NAMALWA (cell line): ENCODE results near the gene B3GNT7.
"Not testable (repeated sequence)": the region's sequence is repeated elsewhere in the genome, so short reads cannot be mapped to it uniquely, and the experiment has no call there.

Source experiments
- DNase-seq: peaks from one replicate; pipeline ENCODE4 v3.0.0-alpha.2; 2015; ENCODE audit warnings: low spot score

B3GNT7 gene

DNA sequence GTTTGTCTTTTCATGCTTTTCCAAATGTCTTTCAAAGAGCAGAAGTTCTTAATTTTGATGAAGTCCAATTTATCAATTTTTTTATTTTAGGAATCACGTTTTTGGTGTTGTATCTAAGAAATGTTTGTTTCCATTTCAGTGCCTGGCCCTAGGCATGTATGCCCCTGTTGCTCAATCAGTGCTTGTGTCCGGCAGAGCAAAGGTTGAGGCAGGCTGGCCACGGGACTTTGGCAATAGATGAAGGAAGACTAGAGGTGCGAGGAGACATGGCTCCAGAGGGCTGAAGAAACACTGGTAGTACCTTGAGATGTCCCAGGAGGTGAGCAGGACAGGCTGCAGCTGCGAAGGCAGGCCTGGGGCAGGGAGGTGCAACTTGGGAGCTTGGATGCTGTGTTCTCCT, 10.1 kb upstream of the B3GNT7 start:
- no peak for DNase-seq

DNA sequence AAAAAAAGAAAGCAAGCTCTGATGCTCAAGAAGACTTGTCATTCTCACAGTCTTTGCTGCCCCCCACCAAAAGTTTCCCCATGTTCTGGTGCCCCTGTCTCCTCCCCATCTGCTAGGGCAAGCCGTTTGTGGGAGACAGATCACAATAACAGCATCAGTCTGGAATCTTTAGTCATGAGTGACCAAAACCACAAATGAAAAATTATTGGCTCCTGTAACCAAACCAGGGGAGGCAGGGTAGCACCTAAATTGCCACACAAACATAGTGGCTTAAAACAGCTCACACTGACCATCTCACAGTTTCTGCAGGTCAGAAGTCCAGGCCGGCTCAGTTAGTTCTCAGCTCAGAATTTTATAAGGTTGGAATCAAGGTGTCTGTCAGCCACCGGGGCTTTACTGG, 9.1 kb upstream of the B3GNT7 start:
- no peak for DNase-seq

DNA sequence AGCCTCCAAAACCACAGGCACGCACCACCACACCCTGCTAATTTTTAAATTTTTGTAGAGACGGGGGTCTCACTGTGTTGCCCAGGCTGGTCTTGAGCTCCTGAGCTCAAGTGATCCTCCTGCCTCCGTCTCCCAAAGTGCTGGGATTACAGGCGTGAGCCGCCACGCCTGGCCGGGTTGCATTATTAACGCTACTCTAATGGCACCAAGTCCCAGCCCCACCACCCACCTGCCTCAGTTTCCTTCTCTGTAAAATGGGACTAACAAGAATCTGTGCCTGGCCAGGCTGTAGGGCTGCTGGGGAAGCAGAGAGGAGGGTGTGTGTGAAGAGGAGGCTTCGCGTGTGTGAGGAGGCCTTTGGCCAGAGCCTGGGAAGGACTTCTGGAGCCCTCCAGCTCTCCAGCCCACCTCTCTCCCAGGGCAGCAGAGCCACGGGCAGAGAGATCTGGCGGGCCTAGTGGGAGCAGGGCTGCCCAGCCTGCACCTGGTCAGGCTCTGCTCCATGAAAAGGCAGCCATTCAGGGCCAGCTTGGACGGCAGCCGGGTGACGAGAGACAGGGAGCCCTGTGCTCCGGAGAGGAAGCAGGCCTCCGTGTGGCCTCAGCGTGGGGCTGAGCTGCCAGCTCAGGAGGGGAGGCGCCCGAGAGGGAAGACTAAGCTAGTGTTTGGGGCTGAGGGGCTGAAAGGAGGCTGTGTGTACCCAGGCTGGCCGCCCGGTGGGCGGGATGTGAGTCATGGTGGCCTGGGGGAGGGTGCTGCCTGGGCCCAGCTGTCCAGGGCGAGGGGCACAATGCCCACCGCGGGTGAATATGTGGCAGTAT, 7.4 kb upstream of the B3GNT7 start:
- no peak for DNase-seq

DNA sequence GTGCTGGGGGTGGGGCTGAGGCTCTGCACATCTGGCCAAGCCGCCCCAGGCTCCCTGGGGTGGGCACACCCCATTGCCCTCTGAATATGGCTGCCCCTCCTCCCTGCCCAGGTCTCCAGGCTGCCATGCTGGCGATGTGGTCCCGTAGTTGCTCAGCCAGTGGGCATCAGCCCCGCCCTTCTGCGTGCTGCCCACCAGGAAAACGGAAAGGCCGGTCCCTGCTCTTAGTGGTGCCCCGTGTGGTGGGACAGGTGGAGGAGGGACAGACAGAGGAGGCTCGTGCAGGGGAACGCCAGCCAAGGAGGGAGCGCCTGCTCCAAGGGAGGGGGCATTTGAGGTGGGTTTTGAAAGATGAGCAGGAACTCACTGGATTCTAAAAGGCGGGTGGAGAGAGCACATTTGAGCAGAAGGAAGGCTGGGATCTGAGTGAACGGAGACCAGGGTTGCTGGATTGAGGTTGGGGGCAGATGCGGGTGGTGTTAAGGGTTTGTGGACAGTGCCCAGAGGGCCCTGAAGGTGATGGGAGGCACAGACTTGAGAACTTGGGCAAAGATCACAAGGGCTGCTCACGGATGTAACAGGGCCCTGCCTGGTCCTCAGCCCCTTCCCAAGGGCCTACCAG, 6.7 kb upstream of the B3GNT7 start:
- no peak for DNase-seq

DNA sequence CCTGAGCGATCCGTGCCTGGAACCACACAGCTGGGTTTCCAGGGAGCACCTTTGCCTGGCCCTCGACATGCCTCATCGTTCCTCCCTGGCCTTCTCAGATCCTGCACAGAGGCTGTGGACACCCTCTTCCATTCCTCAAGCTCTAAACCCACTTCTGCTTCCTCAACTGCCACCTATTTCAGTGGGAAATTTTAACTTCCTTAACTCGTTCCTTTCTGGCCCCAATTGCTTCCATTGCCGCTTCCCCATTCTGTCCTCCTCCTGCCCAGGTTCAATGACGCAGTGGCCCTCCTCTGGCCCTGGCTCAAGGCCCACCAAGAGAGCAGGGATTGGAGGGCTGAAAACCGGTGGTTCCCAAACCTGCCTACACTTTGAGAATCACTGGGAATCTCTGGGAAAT, 4.8 kb upstream of the B3GNT7 start:
- DNase-seq: no peak

DNA sequence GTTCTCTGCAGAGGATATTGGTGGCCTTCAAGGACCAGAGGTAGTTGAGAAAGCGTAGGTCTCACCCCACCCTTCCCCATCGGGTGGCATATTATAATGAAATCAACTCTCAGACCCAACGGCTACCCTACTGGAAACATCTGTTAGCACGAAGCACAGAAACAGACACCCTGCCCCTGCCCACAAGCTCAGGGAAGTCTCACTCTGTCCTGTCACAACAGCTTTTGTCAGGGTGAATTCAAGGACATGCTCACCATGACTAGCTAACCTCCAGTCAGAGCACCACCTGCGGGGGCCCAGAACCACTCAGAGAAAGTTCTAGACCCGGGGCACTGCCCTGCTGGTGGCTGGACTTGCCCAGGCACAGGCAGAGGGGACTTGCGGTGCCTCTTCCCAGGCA, 3.5 kb upstream of the B3GNT7 start:
- peak; percentile 56 for DNase-seq

DNA sequence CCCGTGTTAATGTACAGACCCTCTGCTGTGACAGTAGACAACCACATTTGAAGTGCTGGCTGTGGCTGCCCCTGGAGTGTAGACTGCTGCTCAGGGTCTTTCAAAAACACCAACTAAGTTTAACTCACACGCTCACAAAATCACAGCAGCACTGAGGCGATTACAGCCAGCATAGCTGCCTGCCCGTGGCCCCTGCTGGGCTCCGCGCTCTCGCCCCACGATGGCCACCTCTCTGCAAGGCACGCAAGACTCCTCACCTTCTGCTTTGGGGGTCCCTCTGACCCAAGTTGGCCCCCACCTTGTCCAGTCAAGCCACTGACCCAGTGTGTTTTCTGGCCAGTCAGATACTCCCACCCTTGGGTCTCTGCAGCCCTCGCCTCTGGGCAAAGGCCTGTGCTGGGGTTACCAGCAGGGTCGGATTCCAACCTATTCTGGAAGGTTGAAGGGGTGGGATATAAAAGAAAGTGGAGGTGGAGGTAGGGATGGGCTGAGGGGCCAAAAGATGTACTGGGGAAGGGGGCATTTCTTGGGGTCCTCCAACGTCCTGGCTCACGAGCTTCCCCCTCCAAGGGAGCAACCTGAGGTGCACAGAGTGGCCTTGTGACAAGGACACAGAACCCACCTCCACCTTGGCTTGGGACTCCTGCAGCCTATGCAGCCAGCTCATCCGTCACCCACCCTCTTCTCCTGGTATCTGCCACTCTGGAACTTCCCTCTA, 2.9 kb upstream of the B3GNT7 start:
- DNase-seq: no peak

DNA sequence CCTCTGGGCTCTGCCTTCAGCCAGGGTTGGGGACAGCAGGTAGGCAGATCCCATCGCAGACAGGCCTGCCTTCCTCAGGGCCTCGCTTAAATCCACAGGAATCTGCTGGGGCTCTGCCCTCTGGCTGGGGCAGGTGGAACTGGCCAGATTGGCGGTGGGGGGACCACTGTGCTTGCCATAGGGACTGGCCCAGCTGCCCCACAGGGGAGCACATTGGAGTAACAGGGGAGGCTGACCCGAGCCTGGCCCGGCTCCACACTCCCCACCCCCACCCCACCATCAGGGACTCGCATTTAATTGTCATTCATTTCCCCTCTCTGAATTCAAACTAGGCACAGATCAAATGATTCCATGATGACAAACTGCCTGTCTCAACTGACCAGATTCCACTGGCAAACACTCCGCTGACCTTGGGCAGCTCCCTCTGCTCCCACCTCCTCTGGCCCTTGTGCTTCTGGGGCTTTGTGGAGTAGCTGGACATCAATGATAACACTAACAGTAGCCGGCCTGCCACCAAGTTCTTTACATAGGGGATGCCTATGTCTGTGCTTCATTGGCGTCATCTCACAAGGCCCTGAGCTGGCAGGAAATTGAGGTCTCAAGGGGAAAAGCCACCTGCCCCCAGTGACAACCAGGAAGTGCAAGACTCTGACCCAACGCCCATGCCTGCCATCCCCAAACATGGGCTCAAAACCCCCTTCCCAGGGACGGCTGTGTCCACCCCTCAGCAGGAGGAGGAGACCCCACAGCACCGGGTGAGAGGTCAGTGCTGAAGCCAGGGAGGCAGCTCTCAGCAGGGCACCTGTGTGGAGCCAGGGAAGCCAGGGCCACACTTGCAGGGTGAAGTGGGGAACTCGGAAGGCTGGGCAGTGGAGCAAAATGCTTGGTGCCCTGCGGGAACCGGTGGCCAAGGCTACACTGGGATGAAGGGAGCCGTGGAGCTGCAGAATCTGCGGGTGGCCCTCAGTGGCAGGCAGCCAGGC, 2.1 kb upstream of the B3GNT7 start:
- peak; percentile 92 for DNase-seq

DNA sequence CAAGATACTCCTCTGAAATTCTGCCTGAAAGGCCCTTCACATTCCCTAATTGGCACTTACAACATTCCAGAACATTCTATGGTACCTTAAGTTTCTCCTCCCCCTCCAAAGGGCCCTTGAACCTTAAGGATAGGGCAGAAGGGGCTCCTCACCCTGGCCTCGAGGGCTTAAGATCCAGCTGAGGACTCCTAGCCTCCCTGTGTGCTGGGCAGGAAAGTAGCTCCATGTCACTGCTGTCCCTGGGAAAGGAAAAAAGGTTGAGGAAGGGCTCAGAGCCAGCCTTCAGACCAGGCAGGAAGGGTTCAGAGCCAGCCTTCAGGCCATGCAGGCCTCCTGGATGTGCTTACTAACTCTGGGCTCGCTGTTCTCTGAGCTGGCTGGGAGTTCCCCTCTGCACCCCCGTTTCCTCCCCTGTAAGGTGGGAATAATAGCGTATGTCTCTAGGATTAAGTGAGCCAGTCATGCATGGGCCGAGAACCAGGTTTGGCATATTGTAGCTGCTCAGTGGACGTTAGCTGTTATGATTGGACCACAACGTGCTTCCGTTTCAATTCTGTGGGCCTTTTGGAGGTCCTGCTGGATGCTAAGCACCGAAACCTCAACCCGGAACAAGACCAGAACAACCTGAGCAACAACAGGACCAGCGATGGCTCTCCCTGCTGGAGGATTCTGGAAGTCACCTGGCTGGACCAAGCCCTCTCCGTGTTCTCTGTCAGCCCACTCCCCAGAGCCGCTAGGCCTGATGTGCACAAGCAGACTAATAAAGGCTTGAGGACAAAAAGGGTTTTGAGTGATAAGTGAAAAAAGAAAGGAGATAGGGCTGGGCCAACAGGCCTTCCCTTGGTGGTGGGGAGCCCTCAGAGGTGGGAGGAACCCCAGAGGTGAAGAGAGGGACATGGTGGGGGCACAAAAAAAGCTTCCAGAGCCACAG, 1.0 kb upstream of the B3GNT7 start:
- peak; percentile 79 for DNase-seq

DNA sequence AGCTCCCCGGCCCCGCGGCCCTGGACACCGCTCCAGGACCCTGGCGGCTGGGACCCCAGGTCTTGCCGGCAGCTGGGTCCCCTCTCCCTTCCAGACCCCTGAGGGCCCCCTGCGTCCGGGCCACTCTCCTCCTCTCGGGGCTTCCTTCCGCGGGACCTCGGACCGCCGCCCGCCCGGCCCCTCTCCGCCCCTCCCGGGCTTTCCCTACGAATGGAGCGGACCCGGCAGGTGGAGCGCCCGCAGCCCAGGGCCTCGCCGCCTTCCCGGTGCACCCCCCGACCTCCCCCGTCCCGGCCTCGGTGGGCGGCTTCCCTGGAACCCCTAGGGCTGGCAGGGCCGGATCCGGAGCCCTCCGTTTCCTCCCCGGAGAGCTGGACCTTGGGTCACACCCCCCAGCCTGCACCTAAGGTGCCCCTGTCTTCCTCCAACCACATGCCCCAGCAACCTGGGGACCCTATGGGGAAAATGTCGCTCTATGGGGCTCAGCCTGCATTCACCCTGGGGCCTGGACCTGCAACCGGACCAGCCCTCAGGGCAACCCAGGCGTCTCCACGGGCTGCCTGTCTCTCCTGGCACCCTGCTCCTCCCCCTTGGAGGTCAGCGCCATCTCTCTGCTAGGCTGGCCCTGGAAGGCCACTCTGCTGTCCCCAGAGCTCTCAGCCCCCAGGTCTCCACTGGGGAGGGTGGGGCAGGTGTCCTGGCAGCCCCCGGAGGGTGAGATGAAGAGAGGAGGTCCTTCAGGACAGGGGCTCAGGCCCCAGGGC, 730 bp downstream of the B3GNT7 start:
- DNase-seq: no peak

DNA sequence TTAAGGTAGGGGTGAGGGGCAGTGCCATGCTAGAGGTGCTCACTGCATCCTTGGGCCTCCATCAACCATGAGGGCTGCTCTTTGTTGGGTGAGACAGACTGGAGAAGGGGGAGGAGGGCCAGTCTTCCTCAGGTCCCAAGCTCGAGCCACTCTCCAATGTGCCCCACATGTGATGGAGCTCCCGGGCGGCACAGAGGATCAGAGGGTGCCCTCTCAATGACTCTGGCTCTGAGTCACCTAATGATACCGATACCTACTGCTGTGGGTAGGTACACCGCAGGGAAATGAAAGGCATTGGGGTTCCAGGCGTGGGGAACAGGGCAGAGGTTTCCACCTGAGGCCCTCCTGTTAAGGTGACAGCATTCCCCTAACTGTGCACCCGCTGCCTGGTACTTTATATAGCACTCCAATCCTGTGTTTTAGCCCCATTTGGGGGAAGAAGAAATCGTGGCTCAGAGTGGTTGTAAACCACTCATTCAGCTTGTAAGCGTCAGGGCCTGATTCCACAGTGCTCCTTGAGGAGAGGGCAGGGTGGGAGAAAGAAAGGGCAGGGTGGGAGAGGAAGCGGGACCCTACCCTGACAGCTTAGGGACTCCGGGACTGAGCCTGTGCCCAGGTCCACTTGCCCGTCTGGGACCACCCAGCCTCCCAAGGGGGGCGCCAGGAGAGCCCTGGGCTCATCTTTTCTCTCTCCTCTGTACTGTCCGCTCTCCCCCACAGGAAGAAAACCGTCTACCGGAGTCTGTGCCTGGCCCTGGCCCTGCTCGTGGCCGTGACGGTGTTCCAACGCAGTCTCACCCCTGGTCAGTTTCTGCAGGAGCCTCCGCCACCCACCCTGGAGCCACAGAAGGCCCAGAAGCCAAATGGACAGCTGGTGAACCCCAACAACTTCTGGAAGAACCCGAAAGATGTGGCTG, 1.8 kb downstream of the B3GNT7 start:
- DNase-seq: no peak

DNA sequence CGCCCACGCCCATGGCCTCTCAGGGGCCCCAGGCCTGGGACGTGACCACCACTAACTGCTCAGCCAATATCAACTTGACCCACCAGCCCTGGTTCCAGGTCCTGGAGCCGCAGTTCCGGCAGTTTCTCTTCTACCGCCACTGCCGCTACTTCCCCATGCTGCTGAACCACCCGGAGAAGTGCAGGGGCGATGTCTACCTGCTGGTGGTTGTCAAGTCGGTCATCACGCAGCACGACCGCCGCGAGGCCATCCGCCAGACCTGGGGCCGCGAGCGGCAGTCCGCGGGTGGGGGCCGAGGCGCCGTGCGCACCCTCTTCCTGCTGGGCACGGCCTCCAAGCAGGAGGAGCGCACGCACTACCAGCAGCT, 2.4 kb downstream of the B3GNT7 start:
- DNase-seq: no peak

DNA sequence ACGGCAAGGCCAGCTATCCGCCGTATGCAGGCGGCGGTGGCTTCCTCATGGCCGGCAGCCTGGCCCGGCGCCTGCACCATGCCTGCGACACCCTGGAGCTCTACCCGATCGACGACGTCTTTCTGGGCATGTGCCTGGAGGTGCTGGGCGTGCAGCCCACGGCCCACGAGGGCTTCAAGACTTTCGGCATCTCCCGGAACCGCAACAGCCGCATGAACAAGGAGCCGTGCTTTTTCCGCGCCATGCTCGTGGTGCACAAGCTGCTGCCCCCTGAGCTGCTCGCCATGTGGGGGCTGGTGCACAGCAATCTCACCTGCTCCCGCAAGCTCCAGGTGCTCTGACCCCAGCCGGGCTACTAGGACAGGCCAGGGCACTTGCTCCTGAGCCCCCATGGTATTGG, 3.1 kb downstream of the B3GNT7 start:
- no peak for DNase-seq

DNA sequence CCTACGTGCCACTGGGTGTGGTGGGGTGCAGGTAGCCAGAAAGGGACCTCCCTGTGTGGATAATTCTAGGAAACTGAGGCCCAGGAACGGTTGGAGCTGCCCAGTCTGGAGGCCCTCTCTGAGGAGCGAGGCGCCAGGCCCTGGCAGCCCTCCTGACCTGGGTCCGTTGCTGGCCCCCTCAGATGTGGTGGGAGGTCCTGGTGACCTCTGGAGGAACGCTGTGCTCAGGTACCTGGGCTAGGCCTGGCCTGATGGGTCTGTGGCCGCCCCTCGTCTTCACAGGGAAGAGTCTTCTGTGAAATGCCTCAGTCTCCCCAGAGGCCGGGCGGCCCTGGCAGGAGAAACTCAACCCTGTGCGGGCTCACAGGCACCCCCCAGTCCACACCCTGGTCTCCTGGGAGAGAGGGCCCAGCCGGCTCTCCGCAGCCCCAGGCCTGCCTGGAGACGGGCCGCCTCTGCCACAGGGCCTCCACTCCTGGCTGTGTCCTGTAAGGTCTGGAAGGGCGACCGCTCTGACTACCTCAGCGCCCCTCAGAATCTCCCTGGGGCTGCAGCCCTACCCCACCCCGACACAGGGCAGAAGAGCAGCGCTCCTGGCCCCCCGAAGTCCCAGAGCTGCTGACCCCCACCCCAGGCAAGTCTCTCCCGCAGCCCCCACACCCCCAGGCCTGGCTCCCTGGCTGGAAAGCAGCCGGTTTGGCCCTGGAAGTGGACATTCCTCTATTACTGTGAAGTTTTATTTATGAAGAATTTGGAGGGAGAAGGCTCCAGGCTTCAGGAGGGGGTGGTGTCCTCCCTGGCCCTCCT, 3.7 kb downstream of the B3GNT7 start:
- DNase-seq: no peak

DNA sequence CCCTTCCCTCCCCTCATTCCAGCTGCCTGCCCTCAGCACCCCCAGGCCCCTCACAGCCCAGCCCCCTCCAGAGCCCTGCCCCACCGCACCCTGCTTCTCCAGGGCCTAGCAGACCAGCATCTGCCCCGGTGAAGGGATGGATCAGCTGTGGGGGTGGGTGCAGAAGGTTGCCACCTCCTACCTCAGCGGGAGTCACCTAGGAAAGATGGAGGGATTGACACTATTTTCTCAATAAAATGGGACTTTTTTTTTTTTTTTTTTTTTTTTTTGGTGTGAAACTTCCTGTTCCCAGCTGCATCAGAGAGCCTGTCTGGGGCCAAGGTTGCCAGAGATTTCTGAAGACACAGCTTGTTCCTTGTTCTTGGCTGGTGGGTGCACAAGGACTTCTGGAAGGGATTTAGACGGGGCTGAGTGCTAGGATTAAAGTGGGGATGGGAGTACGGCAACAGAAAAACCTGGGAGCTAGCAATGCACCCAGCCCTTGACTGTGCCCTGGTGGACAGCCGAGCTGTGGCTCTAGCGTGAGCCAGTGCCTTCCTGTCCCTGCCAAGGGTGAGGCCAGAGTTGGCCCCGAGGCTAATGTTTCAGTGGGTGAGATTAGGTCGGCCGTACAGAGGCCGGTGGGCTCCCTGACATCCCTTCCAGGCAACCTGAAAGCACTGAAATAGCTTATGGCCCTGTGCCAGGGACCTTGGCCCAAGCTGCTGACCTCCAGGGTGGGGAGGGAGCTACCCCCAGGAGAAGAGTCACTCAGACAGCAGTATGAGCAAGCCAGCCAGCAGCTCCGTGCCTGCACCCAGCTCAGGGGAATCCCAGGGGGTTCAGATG, 4.6 kb downstream of the B3GNT7 start:
- no peak for DNase-seq

DNA sequence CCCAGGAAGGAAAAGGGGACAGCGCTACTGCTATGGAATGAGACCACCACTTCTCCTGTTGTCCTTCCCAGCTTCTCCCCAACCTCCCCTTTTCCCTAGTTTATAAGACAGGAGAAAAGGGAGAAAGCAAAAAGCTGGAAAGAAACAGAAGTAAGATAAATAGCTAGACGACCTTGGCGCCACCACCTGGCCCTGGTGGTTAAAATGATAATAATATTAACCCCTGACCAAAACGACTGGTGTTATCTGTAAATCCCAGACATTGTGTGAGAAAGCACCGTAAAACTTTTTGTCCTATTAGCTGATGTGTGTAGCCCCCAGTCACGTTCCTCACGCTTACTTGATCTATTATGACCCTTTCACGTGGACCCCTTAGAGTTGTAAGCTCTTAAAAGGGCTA, 5.2 kb downstream of the B3GNT7 start:
- DNase-seq: not testable (repeated sequence)

DNA sequence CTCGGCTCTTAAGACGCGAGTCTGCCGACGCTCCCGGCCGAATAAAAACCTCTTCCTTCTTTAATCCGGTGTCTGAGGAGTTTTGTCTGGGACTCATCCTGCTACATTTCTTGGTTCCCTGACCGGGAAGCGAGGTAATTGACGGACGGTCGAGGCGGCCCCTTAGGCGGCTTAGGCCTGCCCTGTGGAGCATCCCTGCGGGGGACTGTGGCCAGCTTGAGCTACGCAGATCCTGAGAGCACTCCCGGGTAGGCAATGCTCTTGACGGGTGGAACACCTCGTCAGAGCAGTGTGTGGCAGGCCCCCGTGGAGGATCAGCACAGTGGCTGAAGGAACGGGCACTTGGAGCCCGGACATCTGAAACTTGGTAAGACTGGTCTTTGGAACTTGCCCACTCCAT, 5.6 kb downstream of the B3GNT7 start:
- not testable (repeated sequence) for DNase-seq
